ENCODE data around the gene TTLL1. TPM values are rescaled to one million over a fixed set of nuclear protein-coding genes. Genes with fewer than 3 reads are reported as not detected.

The TTLL1 gene
- total and polyA plus RNA-seq, 9 of the 15 experiments (the other 6 are each of a cell fraction or from before 2014, with no cell fraction given) = 0.06 to 0.85 (median 0.17) TPM

DNA sequence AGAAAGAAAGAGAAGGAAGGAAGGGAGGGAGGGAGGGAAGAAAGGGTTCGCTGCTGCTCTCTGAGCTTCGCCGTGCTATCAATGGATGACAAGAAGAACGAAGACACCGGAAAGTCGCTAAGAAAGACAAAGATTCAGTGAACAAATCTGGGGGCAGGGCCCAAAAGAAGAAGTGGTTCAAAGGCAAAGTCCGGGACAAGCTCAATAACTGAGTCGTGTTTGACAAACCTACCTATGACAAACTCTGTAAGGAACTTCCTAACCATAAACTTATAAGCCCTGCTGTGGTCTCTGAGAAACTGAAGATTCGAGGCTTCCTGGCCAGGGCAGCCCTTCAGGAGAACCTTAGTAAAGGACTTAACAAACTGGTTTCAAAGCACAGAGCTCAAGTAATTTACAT is 2.9 kb upstream of the TTLL1 start:
- in situ Hi-C loops (cut with MboI) (no loop called here), intact Hi-C loops (cut with micrococcal nuclease) (no loop called here)
- WGBS (ENCODE audit: insufficient coverage, low coverage, missing lambda C conversion rate) = 45% methylated on average over 3 of the region's 9 CpGs
- no peak overlapping the region for H3K9ac ChIP-seq (ENCODE audit: insufficient read depth in 1 of 2, low read depth in 2 of 2, low read length in 2 of 2)
- no peak overlapping the region for H3K27ac ChIP-seq (ENCODE audit: extremely low read depth, low read depth, low read length)
- no peak overlapping the region for H3K4me3 ChIP-seq
- TF ChIP-seq CHD2 (IDR thresholded peaks at IDR 0.05; ENCODE audit: low read depth, low read length) (no peak), POLR3G (IDR thresholded peaks at IDR 0.05; ENCODE audit: extremely low read depth, insufficient read length, insufficient replicate concordance) (no peak), ARHGAP35 (IDR thresholded peaks at IDR 0.05; ENCODE audit: partially characterized antibody) (no peak)
- TF ChIP-seq, protein P1, sequence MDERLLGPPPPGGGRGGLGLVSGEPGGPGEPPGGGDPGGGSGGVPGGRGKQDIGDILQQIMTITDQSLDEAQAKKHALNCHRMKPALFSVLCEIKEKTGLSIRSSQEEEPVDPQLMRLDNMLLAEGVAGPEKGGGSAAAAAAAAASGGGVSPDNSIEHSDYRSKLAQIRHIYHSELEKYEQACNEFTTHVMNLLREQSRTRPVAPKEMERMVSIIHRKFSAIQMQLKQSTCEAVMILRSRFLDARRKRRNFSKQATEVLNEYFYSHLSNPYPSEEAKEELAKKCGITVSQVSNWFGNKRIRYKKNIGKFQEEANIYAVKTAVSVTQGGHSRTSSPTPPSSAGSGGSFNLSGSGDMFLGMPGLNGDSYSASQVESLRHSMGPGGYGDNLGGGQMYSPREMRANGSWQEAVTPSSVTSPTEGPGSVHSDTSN (CRISPR knock-in tag; IDR thresholded peaks at IDR 0.05; ENCODE audit: low read depth) = no peak
- TF ChIP-seq, protein P1 (tag; conservative IDR thresholded peaks at IDR 0.05; ENCODE audit: low read depth) = no peak
- H2AFZ ChIP-seq (ENCODE audit: low read depth, low read length) = no peak overlapping the region
- H3K9me1 ChIP-seq (ENCODE audit: control insufficient read depth, insufficient read depth, low read length) = no peaks in the 10 kb centered on the region
- no peak overlapping the region for H3K4me2 ChIP-seq (ENCODE audit: insufficient read depth, low read length)
- DNase-seq (ENCODE audit: extremely low read depth in 1 of 4, low spot score in 3 of 4) = no peak
- H3K36me3 ChIP-seq (ENCODE audit: control insufficient read depth, insufficient read depth, low read length) = no peaks in the 10 kb centered on the region
- no TSS peak for BruUV-seq (replicated peaks)
- no peaks in the 10 kb centered on the region for H3K9me3 ChIP-seq (replicated peaks; ENCODE audit: control insufficient read depth, insufficient read depth, low read depth, low read length)
- ChIA-PET POLR2A (no interaction called here), CTCF (ENCODE audit: low intra/inter-chr PET ratio) (no interaction called here)
- no peaks in the 10 kb centered on the region for H3K27me3 ChIP-seq (ENCODE audit: control insufficient read depth in 2 of 2, insufficient read depth in 2 of 2, low read length in 2 of 2)
- H4K20me1 ChIP-seq (replicated peaks; ENCODE audit: control insufficient read depth, insufficient read depth, low read length) = no peaks in the 10 kb centered on the region
- no peak for FAIRE-seq
- no peak for ATAC-seq
- H3K4me1 ChIP-seq (replicated peaks in 1 of 2; ENCODE audit: control insufficient read depth in 2 of 2, insufficient read depth in 2 of 2, low read length in 2 of 2) = peaks cover 3 to 17% of the 10 kb centered on the region in 2 experiments; a peak in 4 of 5 replicates
- no peaks in the 10 kb centered on the region for H3K79me2 ChIP-seq (ENCODE audit: control insufficient read depth, insufficient read depth, low read length)

Measured in K562 (cell line).